ENCODE results near the gene PTPRK. TPM values are rescaled to one million over a fixed set of nuclear protein-coding genes. Genes with fewer than 3 reads are reported as not detected.

PTPRK gene
- total and polyA plus RNA-seq, 9 of the 15 experiments (the other 6 are each of a cell fraction or from before 2014, with no cell fraction given): 0.04 to 0.51 TPM; not detected in 7

- TF ChIP-seq ZNF740 (CRISPR knock-in tag; IDR thresholded peaks at IDR 0.05) (no peak), ZNF740 (tag; IDR thresholded peaks at IDR 0.05) (no peak), HMBOX1 (IDR thresholded peaks at IDR 0.05) (no peak), SLC30A9 (CRISPR knock-in tag; IDR thresholded peaks at IDR 0.05) (no peak)
These were observed 55.6 kb downstream of the PTPRK start (continued) for GRCh38 chr6:128464790-128465189.

- DNase-seq (ENCODE audit: extremely low read depth in 1 of 4, low spot score in 3 of 4) (no peak), ATAC-seq (no peak), FAIRE-seq (no peak)
- no peaks in the 10 kb centered on the region for H3K79me2 ChIP-seq (ENCODE audit: control insufficient read depth, insufficient read depth, low read length)
- no peaks in the 10 kb centered on the region for H3K27me3 ChIP-seq (ENCODE audit: control insufficient read depth in 2 of 2, insufficient read depth in 2 of 2, low read length in 2 of 2)
- no peaks in the 10 kb centered on the region for H3K9me1 ChIP-seq (ENCODE audit: control insufficient read depth, insufficient read depth, low read length)
- H3K27ac ChIP-seq (ENCODE audit: extremely low read depth, low read depth, low read length): no peak overlapping the region
- H2AFZ ChIP-seq (ENCODE audit: low read depth, low read length): no peak overlapping the region
- WGBS (ENCODE audit: insufficient coverage, low coverage, missing lambda C conversion rate): under 1% methylated on average over 7 of the region's 7 CpGs
- no peak overlapping the region for H3K9ac ChIP-seq (ENCODE audit: insufficient read depth in 1 of 2, low read depth in 2 of 2, low read length in 2 of 2)
- CTCF ChIA-PET (ENCODE audit: low intra/inter-chr PET ratio): no interaction called here
- intact Hi-C loops (cut with micrococcal nuclease) (no loop called here), in situ Hi-C loops (cut with MboI) (no loop called here)
- no peaks in the 10 kb centered on the region for H3K36me3 ChIP-seq (ENCODE audit: control insufficient read depth, insufficient read depth, low read length)
- no peak overlapping the region for H3K4me3 ChIP-seq
- no TSS peak for BruUV-seq (replicated peaks)
- no peak overlapping the region for H3K4me2 ChIP-seq (ENCODE audit: insufficient read depth, low read length)
- no peaks in the 10 kb centered on the region for H3K4me1 ChIP-seq (replicated peaks in 1 of 2; ENCODE audit: control insufficient read depth in 2 of 2, insufficient read depth in 2 of 2, low read length in 2 of 2)
- POLR2A ChIA-PET: no interaction called here
- no peaks in the 10 kb centered on the region for H4K20me1 ChIP-seq (replicated peaks; ENCODE audit: control insufficient read depth, insufficient read depth, low read length)
- H3K9me3 ChIP-seq (replicated peaks; ENCODE audit: control insufficient read depth, insufficient read depth, low read depth, low read length): no peaks in the 10 kb centered on the region
- no peak for TF ChIP-seq NFE2L1 (tag; IDR thresholded peaks at IDR 0.05; ENCODE audit: borderline replicate concordance, low read depth)
- TF ChIP-seq CEBPB (tag; IDR thresholded peaks at IDR 0.05): no peak
- TF ChIP-seq NR0B1 (IDR thresholded peaks at IDR 0.05; ENCODE audit: partially characterized antibody): no peak
- no peak for TF ChIP-seq KHSRP (IDR thresholded peaks at IDR 0.05)
- no peak for TF ChIP-seq RBBP5 (IDR thresholded peaks at IDR 0.05; ENCODE audit: borderline replicate concordance, insufficient read depth, low read length, poor library complexity, severe bottlenecking)
- no peak for TF ChIP-seq RBM14 (IDR thresholded peaks at IDR 0.05; ENCODE audit: borderline replicate concordance, insufficient read depth, low read depth, low read length)
- no peak for TF ChIP-seq NONO (IDR thresholded peaks at IDR 0.05; ENCODE audit: low read depth in 2 of 2, low read length in 1 of 2)
- no peak for TF ChIP-seq ZBTB12 (CRISPR knock-in tag; IDR thresholded peaks at IDR 0.05)
- TF ChIP-seq ZNF165 (CRISPR knock-in tag; IDR thresholded peaks at IDR 0.05; ENCODE audit: borderline replicate concordance): no peak
- no peak for TF ChIP-seq TCFL5 (CRISPR knock-in tag; conservative IDR thresholded peaks at IDR 0.05)
- TF ChIP-seq ZNF41 (CRISPR knock-in tag; conservative IDR thresholded peaks at IDR 0.05): no peak
- no peak for TF ChIP-seq SRSF7 (optimal IDR thresholded peaks at IDR 0.05; ENCODE audit: low read depth, low read length)
- no peak for TF ChIP-seq SP1 (CRISPR knock-in tag; IDR thresholded peaks at IDR 0.05)
- TF ChIP-seq MAFF (IDR thresholded peaks at IDR 0.05; ENCODE audit: low read length): no peak
These were observed 56.5 kb downstream of the PTPRK start for GRCh38 chr6:128463942-128464341.

All from K562 (cell line).